ENCODE results near the gene NME3.

Gene NME3

DNA sequence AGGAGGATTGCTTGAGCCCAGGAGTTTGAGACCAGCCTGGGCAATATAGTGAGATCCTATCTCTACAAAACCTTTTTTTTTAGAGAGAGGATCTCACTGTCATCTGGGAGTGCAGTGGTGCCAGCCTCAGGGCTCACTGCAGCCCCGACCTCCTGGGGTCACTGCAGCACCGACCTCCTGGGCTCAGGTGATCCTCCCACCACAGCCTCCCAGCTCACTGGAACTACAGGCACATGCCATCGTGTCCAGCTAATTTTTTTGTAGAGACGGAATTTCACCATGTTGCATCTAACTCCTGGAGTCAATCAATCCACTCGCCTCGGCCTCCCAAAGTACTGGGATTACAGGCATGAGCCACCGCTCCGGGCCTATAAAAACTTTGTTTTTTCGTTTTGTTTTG lies 50.0 kb downstream of the NME3 start:
- no peak for DNase-seq

Data from SHP77 treated with DMSO at 0.1 percent for 48 hours (cell line).